Nephron (organoid): ENCODE data around the gene FIP1L1.
A peak's percentile ranks its signal among the peaks of the same experiment; 100 is the strongest.

Experiments used
- H3K27ac Mint-ChIP-seq, 3 experiments: 2 replicates each; pipeline ENCODE4 v1.8.0; 2020; ENCODE audit warnings: mixed read lengths in 3 of 3, mild to moderate bottlenecking in 2 of 3, moderate library complexity in 1 of 3
- H3K27me3 Mint-ChIP-seq: 2 replicates; pipeline ENCODE4 v1.8.0; 2021; ENCODE audit warnings: low read depth, mild to moderate bottlenecking, moderate library complexity, mixed read lengths
- H3K36me3 Mint-ChIP-seq: 2 replicates; pipeline ENCODE4 v1.8.0; 2020; ENCODE audit warnings: low read depth, mixed read lengths
- H3K4me1 Mint-ChIP-seq: 2 replicates; pipeline ENCODE4 v1.8.0; 2020; ENCODE audit warnings: mixed read lengths
- H3K4me3 Mint-ChIP-seq, 3 experiments: 2 replicates each; pipeline ENCODE4 v1.8.0; 2020; ENCODE audit warnings: mild to moderate bottlenecking in 3 of 3, mixed read lengths in 3 of 3, moderate library complexity in 2 of 3
- H3K9me3 Mint-ChIP-seq: 2 replicates; pipeline ENCODE4 v1.8.0; 2020; ENCODE audit warnings: mixed read lengths
- CTCF ChIP-seq, 3 experiments: fragments of 200-600 bp; sonication (generic); IDR thresholded peaks; one replicate each; pipeline ENCODE4 v1.5.0; 2021; ENCODE audit warnings: antibody characterized with exemption in 3 of 3; ENCODE audit not compliant: unreplicated experiment in 3 of 3

The FIP1L1 gene

DNA sequence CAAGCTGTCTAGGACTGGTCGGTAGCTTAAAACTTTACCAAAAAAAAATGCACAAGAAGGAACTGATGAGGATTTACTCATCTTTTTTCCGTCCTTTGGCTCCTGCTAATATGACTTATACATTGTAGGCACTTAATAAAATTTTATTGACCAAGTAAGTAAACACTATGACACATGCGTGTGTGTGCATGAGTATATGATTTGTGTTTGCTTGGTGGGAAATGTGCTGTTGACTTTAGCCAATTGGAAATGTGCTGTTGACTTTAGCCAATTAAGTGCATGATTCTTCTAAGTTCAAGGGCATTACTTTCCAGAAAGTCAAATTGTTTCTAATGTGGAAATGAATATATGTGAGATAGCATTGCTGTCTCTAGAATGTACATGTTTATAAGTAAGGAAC, 78.3 kb downstream of the FIP1L1 start:
- Mint-ChIP-seq H3K4me1 (peaks cover 6% of the 10 kb centered on the region), H3K27me3 (no peaks in the 10 kb centered on the region), H3K36me3 (peaks cover 86% of the 10 kb centered on the region), H3K27ac (peak overlapping the region in 2 of 3 experiments; percentile 27 to 87), H3K9me3 (no peaks in the 10 kb centered on the region), H3K4me3 (no peak overlapping the region)
- TF ChIP-seq CTCF (IDR thresholded peaks at IDR 0.05; ENCODE audit: unreplicated experiment in 3 of 3), result no peak

- TF ChIP-seq CTCF (IDR thresholded peaks at IDR 0.05; ENCODE audit: unreplicated experiment in 3 of 3), result no peak
- Mint-ChIP-seq H3K9me3 (no peaks in the 10 kb centered on the region), H3K4me3 (no peak overlapping the region), H3K36me3 (peaks cover 86% of the 10 kb centered on the region), H3K4me1 (peaks cover 6% of the 10 kb centered on the region), H3K27ac (peak overlapping the region; percentile 27 to 87 (median 37)), H3K27me3 (no peaks in the 10 kb centered on the region)
Measured at GRCh38 chr4:53456178-53456577, 78.7 kb downstream of the FIP1L1 start.

DNA sequence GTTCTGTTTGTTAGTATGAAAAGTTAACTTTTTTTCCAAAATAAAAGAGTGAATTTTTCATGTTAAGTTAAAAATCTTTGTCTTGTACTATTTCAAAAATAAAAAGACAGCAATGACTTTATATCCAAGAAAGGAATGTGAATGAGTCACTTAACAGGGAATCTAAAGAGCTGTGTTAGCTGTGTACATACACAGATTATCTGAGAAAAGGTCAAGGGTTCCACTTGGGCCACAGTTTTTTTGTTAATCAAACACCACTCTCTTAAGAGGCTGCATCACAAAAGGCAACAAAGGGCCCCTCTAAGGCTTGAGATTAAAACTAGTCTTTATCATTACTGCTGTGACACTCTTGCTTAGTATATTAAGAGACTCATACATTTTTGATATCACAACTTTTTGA, 82.1 kb downstream of the FIP1L1 start:
- H3K27me3 Mint-ChIP-seq, result no peaks in the 10 kb centered on the region
- no peaks in the 10 kb centered on the region for H3K9me3 Mint-ChIP-seq
- H3K4me1 Mint-ChIP-seq, result peaks cover 13% of the 10 kb centered on the region
- no peak overlapping the region for H3K27ac Mint-ChIP-seq
- H3K36me3 Mint-ChIP-seq, result peaks cover 82% of the 10 kb centered on the region
- no peak for TF ChIP-seq CTCF (IDR thresholded peaks at IDR 0.05; ENCODE audit: unreplicated experiment in 3 of 3)
- no peak overlapping the region for H3K4me3 Mint-ChIP-seq

DNA sequence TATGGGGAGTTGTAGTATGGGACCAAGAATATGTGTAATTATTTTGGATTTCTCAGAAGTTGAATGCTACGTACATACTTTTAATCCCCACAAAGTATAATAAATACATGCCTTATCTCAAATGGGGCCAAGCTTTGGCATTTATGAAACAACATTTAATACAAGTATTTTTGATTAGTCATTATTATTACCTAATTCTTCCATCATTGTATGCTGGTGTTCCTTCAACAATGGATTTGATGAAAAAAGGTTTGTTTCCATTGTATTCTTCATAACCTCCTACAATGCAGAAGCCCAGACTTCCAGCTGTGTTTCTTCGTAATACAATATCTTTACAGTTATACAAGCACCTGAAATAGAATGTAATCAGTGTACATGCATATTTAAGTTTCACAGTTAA, 83.8 kb downstream of the FIP1L1 start:
- peaks cover 18% of the 10 kb centered on the region for H3K4me1 Mint-ChIP-seq
- no peak for TF ChIP-seq CTCF (IDR thresholded peaks at IDR 0.05; ENCODE audit: unreplicated experiment in 3 of 3)
- H3K9me3 Mint-ChIP-seq, result peaks cover 2% of the 10 kb centered on the region
- no peak overlapping the region for H3K27ac Mint-ChIP-seq
- peaks cover 72% of the 10 kb centered on the region for H3K36me3 Mint-ChIP-seq
- no peaks in the 10 kb centered on the region for H3K27me3 Mint-ChIP-seq
- no peak overlapping the region for H3K4me3 Mint-ChIP-seq

DNA sequence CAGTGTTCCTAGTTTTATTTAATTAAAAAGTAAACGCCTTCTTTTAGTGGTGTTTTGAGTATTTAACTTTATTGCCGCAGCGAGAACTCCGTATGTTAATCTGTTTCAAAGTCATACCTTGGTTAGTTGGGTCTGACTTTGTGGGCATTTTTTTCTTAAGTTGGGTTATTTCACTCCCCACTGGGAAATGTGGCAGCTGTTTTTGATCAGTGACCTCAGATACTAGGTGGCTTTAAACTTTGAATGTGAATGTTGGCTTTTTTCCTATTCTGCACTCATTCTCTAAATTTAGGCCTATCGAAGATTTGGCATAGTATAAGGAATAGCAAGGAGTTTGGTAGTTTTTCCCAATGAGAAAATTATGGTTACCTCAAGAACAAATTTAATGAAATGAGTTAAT, 85.9 kb downstream of the FIP1L1 start:
- no peak overlapping the region for H3K4me3 Mint-ChIP-seq
- peaks cover 67% of the 10 kb centered on the region for H3K36me3 Mint-ChIP-seq
- TF ChIP-seq CTCF (IDR thresholded peaks at IDR 0.05; ENCODE audit: unreplicated experiment in 3 of 3), result no peak
- no peak overlapping the region for H3K27ac Mint-ChIP-seq
- H3K4me1 Mint-ChIP-seq, result peaks cover 18% of the 10 kb centered on the region
- H3K27me3 Mint-ChIP-seq, result no peaks in the 10 kb centered on the region
- peaks cover 15% of the 10 kb centered on the region for H3K9me3 Mint-ChIP-seq

DNA sequence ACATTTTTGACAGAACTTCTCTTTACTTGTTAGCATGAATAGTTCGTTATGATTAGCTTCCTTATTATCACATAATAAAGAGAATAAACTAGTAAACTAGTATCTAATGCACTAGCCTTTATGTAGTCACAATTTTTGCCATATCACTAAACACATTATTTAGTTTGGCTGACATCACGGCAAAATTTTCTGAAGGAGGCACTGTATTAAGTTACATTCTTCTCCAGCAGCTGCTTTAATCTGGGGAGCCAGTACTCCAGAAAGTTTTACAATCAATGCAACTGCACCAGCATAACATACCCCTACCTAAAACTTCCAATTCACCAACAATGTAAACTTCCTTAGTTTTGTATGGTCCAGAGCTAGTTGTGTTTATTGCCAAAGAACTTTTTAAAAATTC, 87.8 kb downstream of the FIP1L1 start:
- TF ChIP-seq CTCF (IDR thresholded peaks at IDR 0.05; ENCODE audit: unreplicated experiment in 3 of 3), result no peak
- Mint-ChIP-seq H3K27me3 (no peaks in the 10 kb centered on the region), H3K4me1 (peaks cover 18% of the 10 kb centered on the region), H3K9me3 (peaks cover 28% of the 10 kb centered on the region), H3K27ac (peak overlapping the region; percentile 71 to 83 (median 76)), H3K4me3 (no peak overlapping the region), H3K36me3 (peaks cover 60% of the 10 kb centered on the region)
